GM19025 (cell line): ENCODE data around the gene EMP1.

Experiments used
- ATAC-seq: cut with Tn5 transposase; IDR thresholded peaks from one replicate; pipeline ENCODE4 v1.9.1; 2021; ENCODE audit warnings: mild to moderate bottlenecking, low read depth, moderate library complexity; ENCODE audit not compliant: unreplicated experiment

The EMP1 gene

GRCh38 chr12:13215056-13215455 lies 18.5 kb downstream of the EMP1 start:
- ATAC-seq = no peak

DNA sequence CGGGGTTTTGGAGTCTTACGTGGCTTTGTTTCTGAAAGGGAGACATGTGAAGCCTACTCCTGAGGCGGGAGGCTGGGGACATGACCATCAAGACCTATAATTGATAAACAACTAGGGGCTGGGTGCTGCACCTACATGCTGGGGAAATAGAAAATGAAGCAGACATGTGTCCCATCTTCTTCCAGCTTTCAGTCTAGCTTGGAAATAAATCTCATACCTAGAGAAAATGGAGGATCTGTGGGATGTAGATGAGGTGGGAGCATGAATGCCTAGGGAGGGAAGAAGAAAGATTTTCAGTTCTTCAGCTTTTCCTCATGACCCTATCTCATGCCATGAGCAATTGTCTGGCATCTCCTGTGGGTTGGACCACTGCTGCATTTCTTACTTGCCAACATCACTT lies 22.1 kb downstream of the EMP1 start:
- no peak for ATAC-seq

- no peak for ATAC-seq
These were observed 22.8 kb downstream of the EMP1 start for GRCh38 chr12:13219320-13219719.

- no peak for ATAC-seq
These were observed 24.3 kb downstream of the EMP1 start for GRCh38 chr12:13220838-13221237.

DNA sequence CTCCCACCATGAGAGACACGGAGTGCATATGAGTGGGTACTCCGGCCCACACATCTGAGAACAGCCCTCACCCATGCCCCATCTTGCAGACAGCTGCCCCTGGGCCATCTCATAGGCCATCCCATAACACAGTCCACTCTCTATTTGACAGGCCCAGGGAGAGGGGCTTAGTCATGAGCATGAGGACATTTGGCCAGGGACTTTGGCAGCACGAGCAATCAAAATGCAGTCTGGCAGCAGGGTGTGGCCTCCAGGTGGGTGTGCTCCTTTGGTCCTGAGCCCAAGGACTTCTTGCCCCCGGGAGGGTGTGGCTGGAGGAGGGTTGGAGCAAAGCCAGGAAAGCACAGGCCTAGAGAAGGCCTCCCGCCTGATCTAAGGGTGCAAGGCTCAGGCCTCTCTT lies 25.6 kb downstream of the EMP1 start:
- ATAC-seq = no peak

GRCh38 chr12:13223179-13223804 lies 26.8 kb downstream of the EMP1 start:
- ATAC-seq = no peak

DNA sequence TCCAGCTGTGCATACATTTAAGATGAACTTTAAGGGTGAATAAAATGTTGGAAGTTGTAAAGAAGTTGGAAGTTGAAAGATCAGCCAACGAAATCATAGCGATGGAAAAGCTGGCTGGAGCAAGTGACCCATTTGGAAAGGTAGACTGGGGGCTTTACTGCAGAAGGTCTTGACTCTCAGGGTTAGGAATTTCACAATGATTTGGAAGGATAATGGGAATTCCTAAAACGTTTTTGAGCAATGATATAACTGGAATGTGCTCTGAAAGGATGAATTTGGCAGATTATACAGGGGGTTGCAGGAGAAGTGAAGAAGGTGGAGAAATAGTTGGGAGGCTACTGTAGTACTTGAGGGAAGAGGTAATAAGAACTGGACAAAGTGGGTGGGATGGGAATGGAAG lies 27.4 kb downstream of the EMP1 start:
- no peak for ATAC-seq

DNA sequence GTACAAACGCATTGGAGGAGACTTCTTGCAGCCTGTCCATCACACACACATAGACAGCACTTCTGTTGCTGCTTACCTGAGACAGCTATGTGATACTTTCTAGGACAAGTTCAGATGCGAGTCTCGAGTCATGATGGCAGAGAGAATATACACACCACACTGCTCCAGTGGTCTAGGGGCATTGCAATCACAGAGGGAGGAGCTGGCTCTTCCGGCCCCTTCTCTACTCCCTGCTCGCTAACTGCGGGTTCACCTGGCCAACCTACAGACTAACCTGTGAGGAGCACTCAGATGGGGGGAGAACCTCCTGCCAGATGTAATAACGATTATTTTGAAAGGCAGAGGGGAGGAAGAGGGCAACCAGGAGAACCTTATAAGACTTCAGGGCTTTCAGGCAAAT lies 30.7 kb downstream of the EMP1 start:
- ATAC-seq = no peak

DNA sequence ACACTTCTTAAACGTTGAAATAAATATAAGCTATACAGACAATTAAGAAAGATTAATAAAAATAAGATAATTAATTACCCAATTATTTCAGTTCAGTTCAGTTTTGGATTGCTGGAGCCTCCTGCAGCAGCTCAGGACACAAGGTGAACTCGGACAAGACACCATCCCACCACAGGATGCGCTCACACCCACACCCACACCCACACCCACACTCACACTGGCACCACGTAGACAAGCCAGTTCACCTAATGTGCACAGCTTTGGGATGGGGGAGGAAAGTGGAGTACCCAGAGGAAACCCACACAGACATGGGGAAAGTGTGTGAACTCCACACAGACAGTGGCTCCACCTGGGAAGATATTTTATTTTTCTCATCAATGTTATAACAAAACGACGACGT lies 32.1 kb downstream of the EMP1 start:
- ATAC-seq = no peak

DNA sequence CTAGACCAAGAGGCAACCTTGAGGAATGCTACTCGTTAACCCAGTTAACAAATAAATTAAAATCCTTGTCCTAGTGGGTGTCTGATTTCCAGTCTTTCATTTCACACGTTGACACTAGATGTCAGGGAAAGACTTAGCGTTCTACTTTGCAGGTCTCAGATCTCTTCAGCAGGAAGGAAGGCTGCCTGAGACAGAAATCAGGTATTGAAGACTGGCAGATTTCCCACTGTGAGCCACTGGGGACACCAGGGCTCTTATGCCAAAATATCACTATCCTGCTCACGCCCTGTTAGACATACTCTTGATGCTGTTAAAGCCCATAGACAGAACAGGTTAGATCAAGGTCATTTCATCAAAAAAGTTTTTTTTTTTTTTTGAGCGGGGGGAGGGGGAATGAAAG lies 33.0 kb downstream of the EMP1 start:
- ATAC-seq = no peak

DNA sequence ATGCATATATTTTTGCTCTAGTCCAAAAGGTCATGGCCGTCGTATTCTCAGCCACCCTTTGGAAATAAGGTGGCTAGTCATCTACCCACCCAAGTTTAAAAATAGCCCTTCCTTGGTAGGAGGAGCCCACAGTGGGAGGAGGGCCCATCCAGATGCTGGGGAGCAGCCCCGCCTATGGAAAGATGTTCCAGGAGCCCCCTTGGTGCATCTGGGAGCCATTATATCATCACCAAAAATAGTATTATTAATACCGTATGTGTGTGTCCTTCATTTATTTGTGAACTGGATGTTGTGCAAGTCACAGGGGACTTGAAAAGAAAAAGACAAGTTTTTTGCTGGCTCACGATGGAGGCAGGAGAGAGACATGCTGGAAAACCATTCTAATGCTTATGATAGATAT lies 34.0 kb downstream of the EMP1 start:
- no peak for ATAC-seq

- ATAC-seq = no peak
These were observed 37.5 kb downstream of the EMP1 start for GRCh38 chr12:13233830-13234641.

DNA sequence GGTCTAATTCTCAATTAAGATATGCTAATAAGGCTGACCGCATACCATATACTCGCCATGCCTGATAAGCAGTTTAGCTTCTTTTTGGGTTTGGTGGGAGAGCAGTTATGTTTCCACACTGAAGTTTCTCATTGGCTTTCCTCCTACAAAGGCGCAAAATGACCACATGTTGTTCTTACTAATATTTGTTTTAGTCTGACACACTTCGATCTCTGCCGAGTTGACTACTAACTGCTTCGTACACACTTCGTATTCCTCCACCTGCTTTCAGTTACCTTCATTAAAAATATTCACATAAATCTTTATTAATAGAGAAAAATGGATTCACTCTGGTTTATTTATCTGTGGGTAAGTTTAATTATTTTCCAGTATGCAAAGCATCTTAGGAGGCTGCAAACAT lies 41.7 kb downstream of the EMP1 start:
- ATAC-seq = no peak

GRCh38 chr12:13241833-13242488 lies 45.4 kb downstream of the EMP1 start:
- ATAC-seq = no peak

DNA sequence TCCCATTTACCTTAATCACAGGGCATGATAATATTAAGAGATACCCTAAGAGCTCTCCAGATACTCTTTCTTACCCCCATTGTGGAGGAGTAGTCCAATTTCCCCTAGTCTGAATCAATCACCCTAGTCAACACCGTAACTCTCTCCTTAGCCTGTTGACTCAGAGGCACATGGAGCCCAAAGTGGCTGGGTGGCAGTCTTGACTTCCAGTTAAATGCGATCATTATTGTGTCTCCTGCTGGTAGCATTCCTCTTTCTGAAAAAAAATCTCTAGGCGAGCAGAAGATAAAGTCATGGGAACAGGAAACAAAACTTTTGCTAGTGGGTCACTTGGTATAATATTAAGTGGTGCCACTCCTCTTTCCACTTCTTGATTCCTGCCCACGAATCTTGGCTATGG lies 46.4 kb downstream of the EMP1 start:
- ATAC-seq = no peak

- ATAC-seq = no peak
These were observed 47.1 kb downstream of the EMP1 start for GRCh38 chr12:13243516-13244070.

GRCh38 chr12:13247596-13247995 lies 51.1 kb downstream of the EMP1 start:
- no peak for ATAC-seq

DNA sequence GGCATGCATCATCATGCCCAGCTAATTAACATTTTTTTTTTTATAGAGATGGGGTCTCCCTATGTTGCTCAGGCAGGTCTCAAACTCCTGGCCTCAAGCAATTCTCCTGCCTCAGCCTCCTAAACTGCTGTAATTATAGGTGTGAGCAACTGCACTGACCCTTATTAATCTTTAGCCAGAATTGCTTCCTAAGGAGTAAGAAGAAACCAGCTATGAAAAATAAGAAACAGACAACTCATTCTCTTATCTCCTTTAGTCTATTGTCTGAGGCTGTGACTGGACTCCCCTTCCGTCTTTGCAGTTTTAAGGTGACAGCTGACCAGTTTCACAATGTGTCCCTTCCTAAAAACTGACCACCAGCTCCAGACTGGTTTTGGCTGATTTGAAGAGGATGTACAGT lies 52.4 kb downstream of the EMP1 start:
- no peak for ATAC-seq

GRCh38 chr12:13250416-13250815 lies 53.9 kb downstream of the EMP1 start:
- ATAC-seq = no peak

- ATAC-seq = no peak
These were observed 55.0 kb downstream of the EMP1 start for GRCh38 chr12:13251521-13251920.

DNA sequence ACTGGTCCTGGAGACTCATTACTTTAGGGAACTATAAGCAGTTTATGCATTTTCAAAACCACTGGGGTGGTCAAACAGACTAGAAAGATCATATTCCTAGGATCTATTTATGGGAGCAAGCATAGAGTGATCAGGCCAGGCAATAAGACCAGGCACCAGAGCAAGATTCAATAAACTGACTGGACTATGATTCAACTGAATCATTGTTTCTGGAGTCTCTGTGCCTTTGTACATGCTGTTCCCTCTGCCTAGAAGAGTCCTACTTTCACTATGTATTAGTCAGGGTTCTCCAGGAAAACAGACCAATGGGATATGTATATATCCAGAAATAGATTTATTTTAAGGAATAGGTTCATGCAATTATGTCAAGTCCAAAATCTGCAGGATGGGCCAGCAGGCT lies 55.5 kb downstream of the EMP1 start:
- no peak for ATAC-seq
